Spleen (tissue), 13 donors: Measurements from ENCODE around the gene USP17L25. TPM values are rescaled to one million over a fixed set of nuclear protein-coding genes. Genes with fewer than 3 reads are reported as not detected.
"Not testable (repeated sequence)": the region's sequence is repeated elsewhere in the genome, so short reads cannot be mapped to it uniquely, and the experiment has no call there.

ENCODE experiments used
- DNase-seq: peaks from one replicate; pipeline ENCODE4 v3.0.0-alpha.2; 2020
- H3K27ac ChIP-seq, 8 donors: fragments of 200-600 bp; sonication (generic) in 7 of 8; 1 replicate in 4 of 8; 2 replicates in 4 of 8; pipeline versions ENCODE4 v1.5.0 to v1.8.0; 2016 to 2021; ENCODE audit warnings: inconsistent platforms in 4 of 8, mild to moderate bottlenecking in 4 of 8, moderate library complexity in 1 of 8
- H3K27me3 ChIP-seq, 7 donors: fragments of 200-600 bp; sonication (generic) in 6 of 7; replicated peaks in 1 of 7; 1 replicate in 4 of 7; 2 replicates in 3 of 7; pipeline versions ENCODE4 v1.5.0 to v1.8.0; 2016 to 2021; ENCODE audit warnings: inconsistent platforms in 3 of 7, mild to moderate bottlenecking in 1 of 7
- H3K36me3 ChIP-seq, 6 donors: fragments of 200-600 bp; sonication (generic) in 5 of 6; 1 replicate in 4 of 6; 2 replicates in 2 of 6; pipeline versions ENCODE4 v1.5.0 to v1.8.0; 2016 to 2021; ENCODE audit warnings: inconsistent platforms in 2 of 6
- H3K4me1 ChIP-seq, 6 donors: fragments of 200-600 bp; sonication (generic) in 5 of 6; 1 replicate in 3 of 6; 2 replicates in 3 of 6; pipeline versions ENCODE4 v1.5.0 to v1.8.0; 2016 to 2021; ENCODE audit warnings: inconsistent platforms in 3 of 6
- H3K4me3 ChIP-seq, 8 donors: fragments of 200-600 bp; sonication (generic) in 7 of 8; 1 replicate in 4 of 8; 2 replicates in 4 of 8; pipeline versions ENCODE4 v1.5.0 to v1.8.0; 2016 to 2021; ENCODE audit warnings: inconsistent platforms in 4 of 8, mild to moderate bottlenecking in 4 of 8, moderate library complexity in 2 of 8
- H3K9me3 ChIP-seq, 8 donors: fragments of 200-600 bp; sonication (generic) in 7 of 8; 1 replicate in 4 of 8; 2 replicates in 4 of 8; pipeline versions ENCODE4 v1.5.0 to v1.8.0; 2016 to 2021; ENCODE audit warnings: inconsistent platforms in 4 of 8
- WGBS, 5 donors: extraction: QIAGEN DNeasy Blood & Tissue Kit in 3 of 5; methylation state at CpG; one replicate each; pipeline versions ENCODE4 v1.1.5 to v1.1.7; 2013 to 2018; 5-methylcytosine and 5-hydroxymethylcytosine counted together
- intact Hi-C: fragments of 100-400 bp; cut with DNase I; formaldehyde crosslinking; loops from one replicate; pipeline ENCODE4 v1.15.0; 2023; ENCODE audit warnings: low total_unique reads
- long read RNA-seq, 2 donors: transcript quantifications; one replicate each; lab custom pipeline, GENCODE V29; 2026
- polyA plus RNA-seq, 3 donors: library from polyadenylated mRNA; stranded (reverse); fragments of 200-250 nt; gene quantifications; one replicate each; pipeline ENCODE4 v1.2.1, GENCODE V29; 2013
- total RNA-seq, 7 donors: library from RNA; depleted of rRNA in 3 of 7; stranded (reverse); fragments of >200 nt in 3 of 7; fragmentation: NEBNext Ultra II Directional in 4 of 7; extraction: Animal tissue kit (Norgen Biotek cat#: 25700) in 4 of 7; gene quantifications; one replicate each; pipeline versions ENCODE4 v1.1.0 to v1.2.1, GENCODE V29; 2016 to 2021
- donor health status: healthy with polysubstance abuse.
- donor health status: DM: no; HTN: no; CAD: no; lungs with moderate emphysema.
- donor health status: DM: no; HTN: no; CAD: no.
- donor health status: Bipolar disorder and iron deficiency.
- donor health status: healthy.
- donor health status: DM: no; HTN: no; CAD: no.
- donor health status: DM: yes; HTN: yes; CAD: no.

Gene USP17L25, protein sequence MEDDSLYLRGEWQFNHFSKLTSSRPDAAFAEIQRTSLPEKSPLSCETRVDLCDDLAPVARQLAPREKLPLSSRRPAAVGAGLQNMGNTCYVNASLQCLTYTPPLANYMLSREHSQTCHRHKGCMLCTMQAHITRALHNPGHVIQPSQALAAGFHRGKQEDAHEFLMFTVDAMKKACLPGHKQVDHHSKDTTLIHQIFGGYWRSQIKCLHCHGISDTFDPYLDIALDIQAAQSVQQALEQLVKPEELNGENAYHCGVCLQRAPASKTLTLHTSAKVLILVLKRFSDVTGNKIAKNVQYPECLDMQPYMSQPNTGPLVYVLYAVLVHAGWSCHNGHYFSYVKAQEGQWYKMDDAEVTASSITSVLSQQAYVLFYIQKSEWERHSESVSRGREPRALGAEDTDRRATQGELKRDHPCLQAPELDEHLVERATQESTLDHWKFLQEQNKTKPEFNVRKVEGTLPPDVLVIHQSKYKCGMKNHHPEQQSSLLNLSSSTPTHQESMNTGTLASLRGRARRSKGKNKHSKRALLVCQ
- total RNA-seq: not detected
- polyA plus RNA-seq: not detected
- long read RNA-seq, donor 1: 0 reads
- long read RNA-seq, donor 2: 0 reads

DNA sequence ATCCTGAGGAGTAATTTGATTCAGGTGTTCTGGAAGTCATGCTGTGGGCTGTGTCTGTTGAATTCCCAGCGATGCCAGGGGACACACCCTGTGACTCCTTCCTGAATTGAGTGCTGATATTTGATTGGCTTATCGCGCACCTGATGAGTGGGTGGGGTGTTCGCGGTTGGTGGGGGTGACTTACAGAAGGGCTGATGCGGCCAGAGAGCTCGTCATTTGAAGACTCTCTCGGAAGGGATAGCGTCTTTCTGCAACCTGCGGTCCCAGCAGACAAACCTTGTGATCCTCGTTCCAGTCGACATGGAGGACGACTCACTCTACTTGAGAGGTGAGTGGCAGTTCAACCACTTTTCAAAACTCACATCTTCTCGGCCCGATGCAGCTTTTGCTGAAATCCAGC lies at the start of gene USP17L25:
TSS of gene USP17L25 (plus strand) at position 301 of the 400 bp plus-strand sequence. CDS start at position 301, 0 bp downstream.
- DNase-seq, intact Hi-C loops: not testable (repeated sequence)

DNA sequence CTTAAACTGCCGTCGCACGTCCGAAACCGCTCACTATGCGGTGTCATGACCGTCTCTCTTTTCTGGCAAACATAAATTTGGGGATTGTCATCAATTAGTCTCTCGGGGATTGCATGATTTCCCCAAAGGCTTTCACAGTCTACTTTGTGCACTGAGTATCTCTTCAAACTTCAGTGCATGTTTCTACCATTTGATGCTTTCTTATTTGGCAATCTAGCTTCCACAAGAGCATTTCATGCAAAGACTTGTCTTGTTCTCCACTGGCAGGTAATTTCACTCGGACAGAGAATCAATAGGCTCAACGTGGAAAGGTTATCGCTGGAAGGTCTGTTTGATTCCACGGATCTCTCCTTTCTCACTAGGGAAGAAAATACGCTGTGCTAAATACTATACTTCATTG lies 5.5 kb upstream of the USP17L25 start:
- H3K4me1 ChIP-seq, H3K4me3 ChIP-seq, H3K9me3 ChIP-seq, DNase-seq, intact Hi-C loops, H3K36me3 ChIP-seq, H3K27ac ChIP-seq, H3K27me3 ChIP-seq: not testable (repeated sequence)
- WGBS, 5 donors: 84 to 94% (median 87%) methylated on average over 1 to 6 of the region's 13 CpGs

More for the DNA sequence above, at the start of gene USP17L25:
- not testable (repeated sequence) for H3K36me3 ChIP-seq, H3K4me3 ChIP-seq, H3K27ac ChIP-seq, H3K9me3 ChIP-seq, H3K27me3 ChIP-seq, H3K4me1 ChIP-seq
- no CpG with 5 or more reads among the region's 15 CpGs for WGBS, 5 donors

DNA sequence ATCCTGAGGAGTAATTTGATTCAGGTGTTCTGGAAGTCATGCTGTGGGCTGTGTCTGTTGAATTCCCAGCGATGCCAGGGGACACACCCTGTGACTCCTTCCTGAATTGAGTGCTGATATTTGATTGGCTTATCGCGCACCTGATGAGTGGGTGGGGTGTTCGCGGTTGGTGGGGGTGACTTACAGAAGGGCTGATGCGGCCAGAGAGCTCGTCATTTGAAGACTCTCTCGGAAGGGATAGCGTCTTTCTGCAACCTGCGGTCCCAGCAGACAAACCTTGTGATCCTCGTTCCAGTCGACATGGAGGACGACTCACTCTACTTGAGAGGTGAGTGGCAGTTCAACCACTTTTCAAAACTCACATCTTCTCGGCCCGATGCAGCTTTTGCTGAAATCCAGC lies 4.8 kb upstream of the USP17L25 start, which contains the start of gene USP17L24:
TSS of gene USP17L24 (plus strand) at position 301 of the 400 bp plus-strand sequence. CDS start at position 301, 0 bp downstream.
- not testable (repeated sequence) for DNase-seq
- WGBS, 5 donors: no CpG with 5 or more reads among the region's 15 CpGs

GRCh38 chr4:9334358-9334757 lies 4.6 kb downstream of the USP17L25 start, which contains the start of gene USP17L26:
Gene USP17L26 (plus strand): TSS chr4:9334658. CDS start chr4:9334658, 0 bp downstream.
- H3K4me3 ChIP-seq, H3K36me3 ChIP-seq, H3K9me3 ChIP-seq, DNase-seq, H3K4me1 ChIP-seq, H3K27me3 ChIP-seq, intact Hi-C loops, H3K27ac ChIP-seq: not testable (repeated sequence)
- 84% methylated on average over 9 of the region's 15 CpGs; no CpG with 5 or more reads in 4 of the 5 donors for WGBS, 5 donors

More for the DNA sequence above, 4.8 kb upstream of the USP17L25 start, which contains the start of gene USP17L24:
- H3K4me3 ChIP-seq, H3K9me3 ChIP-seq, H3K27me3 ChIP-seq, H3K4me1 ChIP-seq, intact Hi-C loops, H3K27ac ChIP-seq, H3K36me3 ChIP-seq: not testable (repeated sequence)

- H3K27ac ChIP-seq, H3K9me3 ChIP-seq, H3K4me3 ChIP-seq, intact Hi-C loops, DNase-seq, H3K27me3 ChIP-seq, H3K36me3 ChIP-seq, H3K4me1 ChIP-seq: not testable (repeated sequence)
- WGBS, 5 donors: no CpG with 5 or more reads among the region's 15 CpGs
Observed at GRCh38 chr4:9339103-9339502, 9.4 kb downstream of the USP17L25 start, which contains the start of gene USP17L5. Gene USP17L5 (plus strand): TSS chr4:9339403. CDS start chr4:9339403, 0 bp downstream.

DNA sequence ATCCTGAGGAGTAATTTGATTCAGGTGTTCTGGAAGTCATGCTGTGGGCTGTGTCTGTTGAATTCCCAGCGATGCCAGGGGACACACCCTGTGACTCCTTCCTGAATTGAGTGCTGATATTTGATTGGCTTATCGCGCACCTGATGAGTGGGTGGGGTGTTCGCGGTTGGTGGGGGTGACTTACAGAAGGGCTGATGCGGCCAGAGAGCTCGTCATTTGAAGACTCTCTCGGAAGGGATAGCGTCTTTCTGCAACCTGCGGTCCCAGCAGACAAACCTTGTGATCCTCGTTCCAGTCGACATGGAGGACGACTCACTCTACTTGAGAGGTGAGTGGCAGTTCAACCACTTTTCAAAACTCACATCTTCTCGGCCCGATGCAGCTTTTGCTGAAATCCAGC lies 14.1 kb downstream of the USP17L25 start, which contains the start of gene USP17L27:
TSS of gene USP17L27 (plus strand) at position 301 of the 400 bp plus-strand sequence. CDS start at position 301, 0 bp downstream.
- no CpG with 5 or more reads among the region's 15 CpGs for WGBS, 5 donors
- intact Hi-C loops, H3K36me3 ChIP-seq, DNase-seq, H3K27ac ChIP-seq, H3K4me1 ChIP-seq, H3K4me3 ChIP-seq, H3K27me3 ChIP-seq, H3K9me3 ChIP-seq: not testable (repeated sequence)

GRCh38 chr4:9348593-9348992 lies 18.9 kb downstream of the USP17L25 start, which contains the start of gene USP17L28:
Gene USP17L28 (plus strand): TSS chr4:9348893. CDS start chr4:9348893, 0 bp downstream.
- H3K4me3 ChIP-seq, H3K9me3 ChIP-seq, H3K4me1 ChIP-seq, H3K36me3 ChIP-seq, H3K27ac ChIP-seq, DNase-seq, intact Hi-C loops, H3K27me3 ChIP-seq: not testable (repeated sequence)
- no CpG with 5 or more reads among the region's 15 CpGs for WGBS, 5 donors

GRCh38 chr4:9350866-9351265 lies 21.2 kb downstream of the USP17L25 start:
- H3K4me3 ChIP-seq, H3K36me3 ChIP-seq, H3K27me3 ChIP-seq, H3K9me3 ChIP-seq, DNase-seq, H3K27ac ChIP-seq, H3K4me1 ChIP-seq, intact Hi-C loops: not testable (repeated sequence)
- 94 to 97% methylated on average over 13 of the region's 18 CpGs; no CpG with 5 or more reads in 3 of the 5 donors for WGBS, 5 donors

- H3K36me3 ChIP-seq, H3K9me3 ChIP-seq, DNase-seq, H3K4me3 ChIP-seq, H3K27ac ChIP-seq, intact Hi-C loops, H3K4me1 ChIP-seq, H3K27me3 ChIP-seq: not testable (repeated sequence)
- no CpG with 5 or more reads among the region's 15 CpGs for WGBS, 5 donors
Observed at GRCh38 chr4:9353338-9353737, 23.6 kb downstream of the USP17L25 start, which contains the start of gene USP17L29. Gene USP17L29 (plus strand): TSS chr4:9353638. CDS start chr4:9353638, 0 bp downstream.

DNA sequence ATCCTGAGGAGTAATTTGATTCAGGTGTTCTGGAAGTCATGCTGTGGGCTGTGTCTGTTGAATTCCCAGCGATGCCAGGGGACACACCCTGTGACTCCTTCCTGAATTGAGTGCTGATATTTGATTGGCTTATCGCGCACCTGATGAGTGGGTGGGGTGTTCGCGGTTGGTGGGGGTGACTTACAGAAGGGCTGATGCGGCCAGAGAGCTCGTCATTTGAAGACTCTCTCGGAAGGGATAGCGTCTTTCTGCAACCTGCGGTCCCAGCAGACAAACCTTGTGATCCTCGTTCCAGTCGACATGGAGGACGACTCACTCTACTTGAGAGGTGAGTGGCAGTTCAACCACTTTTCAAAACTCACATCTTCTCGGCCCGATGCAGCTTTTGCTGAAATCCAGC lies 33.1 kb downstream of the USP17L25 start, which contains the start of gene USP17L30:
TSS of gene USP17L30 (plus strand) at position 301 of the 400 bp plus-strand sequence. CDS start at position 301, 0 bp downstream.
- H3K27ac ChIP-seq, H3K4me3 ChIP-seq, intact Hi-C loops, H3K36me3 ChIP-seq, H3K27me3 ChIP-seq, H3K9me3 ChIP-seq, DNase-seq, H3K4me1 ChIP-seq: not testable (repeated sequence)
- no CpG with 5 or more reads among the region's 15 CpGs for WGBS, 5 donors
